Measurements from ENCODE around the gene GPATCH8.

Gene GPATCH8

DNA sequence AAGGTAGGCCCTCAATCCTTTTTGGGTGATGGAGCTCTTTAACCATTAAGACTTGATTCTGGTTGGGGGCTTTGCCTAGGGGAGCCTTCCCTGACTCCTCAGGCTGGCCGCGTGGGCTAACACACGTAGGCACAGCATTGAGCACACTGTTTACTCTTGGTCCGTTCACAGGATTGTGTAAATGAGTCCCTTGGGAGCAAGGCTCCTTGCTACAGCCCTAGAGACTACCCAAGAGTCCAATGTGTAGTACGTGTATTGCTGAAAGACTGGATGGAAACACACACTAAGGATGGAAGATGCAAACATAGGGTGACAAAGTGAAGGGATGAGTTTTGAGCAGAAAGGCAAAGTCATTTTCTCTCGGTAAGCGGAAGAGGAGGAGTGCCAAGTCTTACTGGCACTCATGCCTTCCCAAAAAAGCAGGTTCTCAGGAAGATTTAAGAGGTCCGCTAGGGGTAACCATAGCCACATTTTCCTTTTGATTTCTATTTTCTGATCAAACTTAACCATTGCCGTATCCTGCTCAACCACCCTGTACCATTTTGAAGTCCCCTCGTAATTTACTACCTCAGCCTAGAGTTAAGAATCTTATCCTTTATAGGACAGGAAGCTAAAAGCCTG is 112.8 kb downstream of the GPATCH8 start:
- no peaks in the 10 kb centered on the region for H3K9me2 ChIP-seq (replicated peaks; ENCODE audit: low read depth, low read length)
- peaks cover 26% of the 10 kb centered on the region for H3K4me1 ChIP-seq (ENCODE audit: insufficient read depth, low read length, poor library complexity, severe bottlenecking)
- H3F3A ChIP-seq (ENCODE audit: low read depth), result no peaks in the 10 kb centered on the region
- no peaks in the 10 kb centered on the region for H3K79me2 ChIP-seq (ENCODE audit: insufficient read depth, low read length)
- peak overlapping the region; percentile 37 for H3K4me3 ChIP-seq (ENCODE audit: low read length, poor library complexity, severe bottlenecking)
- TF ChIP-seq EZH2phosphoT487 (IDR thresholded peaks at IDR 0.05; ENCODE audit: borderline replicate concordance), result no peak
- H4K20me1 ChIP-seq (ENCODE audit: insufficient read depth, low read length, poor library complexity, severe bottlenecking), result no peaks in the 10 kb centered on the region
- H3K4me2 ChIP-seq (ENCODE audit: low read depth, low read length, poor library complexity, severe bottlenecking), result peak overlapping the region; percentile 49
- no peaks in the 10 kb centered on the region for H3K36me3 ChIP-seq (ENCODE audit: insufficient read depth, low read length)
- no peaks in the 10 kb centered on the region for H3K27me3 ChIP-seq (ENCODE audit: insufficient read depth, low read length, poor library complexity, severe bottlenecking)
- no peaks in the 10 kb centered on the region for H3K9me3 ChIP-seq (ENCODE audit: insufficient read depth, low read depth, low read length)
- peak overlapping the region; percentile 26 for H3K9ac ChIP-seq (ENCODE audit: low read depth, low read length, poor library complexity, severe bottlenecking)
- H2AFZ ChIP-seq (ENCODE audit: low read length), result peak overlapping the region; percentile 74

DNA sequence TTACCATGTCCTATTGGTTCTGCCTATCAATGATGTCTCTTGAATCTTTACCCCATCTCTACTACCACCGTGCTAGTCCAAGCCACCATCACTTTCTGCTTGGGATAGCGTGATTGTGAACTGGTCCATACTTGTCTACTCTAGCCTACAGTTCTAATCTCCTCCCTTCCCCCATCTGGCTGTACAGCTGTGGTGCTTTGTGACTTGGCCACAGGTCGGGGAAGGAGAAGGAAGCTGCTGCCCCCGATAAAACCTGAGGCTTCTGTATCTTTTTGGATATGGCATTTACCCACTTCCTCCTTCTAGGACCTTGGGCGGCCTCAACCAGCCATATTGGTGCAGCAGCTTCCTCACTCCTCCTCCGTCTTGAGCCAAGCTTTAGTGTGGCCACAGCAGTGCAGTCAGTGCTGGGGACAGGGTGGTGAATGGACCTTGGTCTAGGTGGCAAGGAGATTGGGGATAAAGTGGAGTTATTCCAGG is 113.4 kb downstream of the GPATCH8 start:
- no peaks in the 10 kb centered on the region for H3F3A ChIP-seq (ENCODE audit: low read depth)
- H4K20me1 ChIP-seq (ENCODE audit: insufficient read depth, low read length, poor library complexity, severe bottlenecking), result no peaks in the 10 kb centered on the region
- peaks cover 26% of the 10 kb centered on the region for H3K4me1 ChIP-seq (ENCODE audit: insufficient read depth, low read length, poor library complexity, severe bottlenecking)
- H3K4me2 ChIP-seq (ENCODE audit: low read depth, low read length, poor library complexity, severe bottlenecking), result peak overlapping the region; percentile 49
- peak overlapping the region; percentile 74 for H2AFZ ChIP-seq (ENCODE audit: low read length)
- peak overlapping the region; percentile 37 for H3K4me3 ChIP-seq (ENCODE audit: low read length, poor library complexity, severe bottlenecking)
- TF ChIP-seq, protein P1, sequence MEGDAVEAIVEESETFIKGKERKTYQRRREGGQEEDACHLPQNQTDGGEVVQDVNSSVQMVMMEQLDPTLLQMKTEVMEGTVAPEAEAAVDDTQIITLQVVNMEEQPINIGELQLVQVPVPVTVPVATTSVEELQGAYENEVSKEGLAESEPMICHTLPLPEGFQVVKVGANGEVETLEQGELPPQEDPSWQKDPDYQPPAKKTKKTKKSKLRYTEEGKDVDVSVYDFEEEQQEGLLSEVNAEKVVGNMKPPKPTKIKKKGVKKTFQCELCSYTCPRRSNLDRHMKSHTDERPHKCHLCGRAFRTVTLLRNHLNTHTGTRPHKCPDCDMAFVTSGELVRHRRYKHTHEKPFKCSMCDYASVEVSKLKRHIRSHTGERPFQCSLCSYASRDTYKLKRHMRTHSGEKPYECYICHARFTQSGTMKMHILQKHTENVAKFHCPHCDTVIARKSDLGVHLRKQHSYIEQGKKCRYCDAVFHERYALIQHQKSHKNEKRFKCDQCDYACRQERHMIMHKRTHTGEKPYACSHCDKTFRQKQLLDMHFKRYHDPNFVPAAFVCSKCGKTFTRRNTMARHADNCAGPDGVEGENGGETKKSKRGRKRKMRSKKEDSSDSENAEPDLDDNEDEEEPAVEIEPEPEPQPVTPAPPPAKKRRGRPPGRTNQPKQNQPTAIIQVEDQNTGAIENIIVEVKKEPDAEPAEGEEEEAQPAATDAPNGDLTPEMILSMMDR (conservative IDR thresholded peaks at IDR 0.05; ENCODE audit: low read length), result no peak
- no peak for TF ChIP-seq EZH2phosphoT487 (IDR thresholded peaks at IDR 0.05; ENCODE audit: borderline replicate concordance)
- no peaks in the 10 kb centered on the region for H3K9me3 ChIP-seq (ENCODE audit: insufficient read depth, low read depth, low read length)
- H3K9me2 ChIP-seq (replicated peaks; ENCODE audit: low read depth, low read length), result no peaks in the 10 kb centered on the region
- no peaks in the 10 kb centered on the region for H3K79me2 ChIP-seq (ENCODE audit: insufficient read depth, low read length)
- no peaks in the 10 kb centered on the region for H3K36me3 ChIP-seq (ENCODE audit: insufficient read depth, low read length)
- no peaks in the 10 kb centered on the region for H3K27me3 ChIP-seq (ENCODE audit: insufficient read depth, low read length, poor library complexity, severe bottlenecking)
- H3K9ac ChIP-seq (ENCODE audit: low read depth, low read length, poor library complexity, severe bottlenecking), result peak overlapping the region; percentile 26

DNA sequence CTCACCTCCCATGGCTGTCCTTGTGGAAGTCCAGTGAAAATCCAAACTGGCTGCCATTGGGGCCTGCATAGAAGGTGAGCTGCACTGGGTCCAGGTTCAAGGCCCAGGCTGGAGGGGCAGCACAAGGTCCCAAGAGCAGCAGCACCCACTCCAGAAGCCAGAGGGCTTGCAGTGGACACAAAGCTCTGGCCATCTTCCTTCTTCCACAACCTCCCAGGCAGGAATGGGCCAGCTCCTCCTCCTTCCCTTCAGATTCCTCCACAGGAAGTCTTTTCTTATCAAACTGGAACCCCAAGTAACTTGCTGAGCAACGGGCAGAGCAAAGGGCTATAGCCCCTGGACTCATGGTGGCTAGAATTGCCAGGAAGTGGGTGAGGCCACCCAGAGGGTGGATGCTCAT is 113.9 kb downstream of the GPATCH8 start, which contains the start of gene ITGA2B:
ITGA2B (minus strand) TSS at position 369 of the 400 bp plus-strand sequence; CDS start at position 193, 176 bp downstream.
- Histone ChIP-seq H2AFZ (ENCODE audit: low read length) (peak within 1 kb of the TSS; percentile 74), H3K79me2 (ENCODE audit: insufficient read depth, low read length) (no peaks in the 10 kb centered on the region), H3K36me3 (ENCODE audit: insufficient read depth, low read length) (no peaks in the 10 kb centered on the region), H4K20me1 (ENCODE audit: insufficient read depth, low read length, poor library complexity, severe bottlenecking) (no peaks in the 10 kb centered on the region), H3K9me2 (replicated peaks; ENCODE audit: low read depth, low read length) (no peaks in the 10 kb centered on the region), H3K27me3 (ENCODE audit: insufficient read depth, low read length, poor library complexity, severe bottlenecking) (no peaks in the 10 kb centered on the region), H3K4me2 (ENCODE audit: low read depth, low read length, poor library complexity, severe bottlenecking) (peak within 1 kb of the TSS; percentile 49), H3K9ac (ENCODE audit: low read depth, low read length, poor library complexity, severe bottlenecking) (peak within 1 kb of the TSS; percentile 26), H3K9me3 (ENCODE audit: insufficient read depth, low read depth, low read length) (no peaks in the 10 kb centered on the region), H3F3A (ENCODE audit: low read depth) (no peaks in the 10 kb centered on the region), H3K4me1 (ENCODE audit: insufficient read depth, low read length, poor library complexity, severe bottlenecking) (peaks cover 26% of the 10 kb centered on the region), H3K4me3 (ENCODE audit: low read length, poor library complexity, severe bottlenecking) (peak within 1 kb of the TSS; percentile 37)
- TF ChIP-seq, protein P1 (conservative IDR thresholded peaks at IDR 0.05; ENCODE audit: low read length), result no peak
- no peak for TF ChIP-seq EZH2phosphoT487 (IDR thresholded peaks at IDR 0.05; ENCODE audit: borderline replicate concordance)
